C4-2B (cell line): ENCODE measurements around the gene HDAC4.

Source experiments
- H3K27ac ChIP-seq: fragments of 450-650 bp; 2 replicates; pipeline ENCODE4 v1.5.1; 2017
- CTCF ChIP-seq: fragments of 450-650 bp; conservative IDR thresholded peaks from 2 replicates; pipeline ENCODE4 v1.5.1; 2017; ENCODE audit warnings: mild to moderate bottlenecking
- ZFX ChIP-seq: fragments of 450-650 bp; IDR thresholded peaks from 2 replicates; pipeline ENCODE4 v1.6.1; 2017

The HDAC4 gene

GRCh38 chr2:239227661-239228371 lies 173.0 kb downstream of the HDAC4 start:
- no peak for TF ChIP-seq ZFX
- TF ChIP-seq CTCF: no peak
- H3K27ac ChIP-seq: no peak overlapping the region

- TF ChIP-seq CTCF (no peak), ZFX (no peak)
- no peak overlapping the region; the same call in 1 of the 2 replicates for H3K27ac ChIP-seq
Observed at GRCh38 chr2:239226677-239227581, 173.9 kb downstream of the HDAC4 start.

GRCh38 chr2:239225871-239226561 lies 174.8 kb downstream of the HDAC4 start:
- TF ChIP-seq CTCF (no peak), ZFX (no peak)
- no peak overlapping the region for H3K27ac ChIP-seq

DNA sequence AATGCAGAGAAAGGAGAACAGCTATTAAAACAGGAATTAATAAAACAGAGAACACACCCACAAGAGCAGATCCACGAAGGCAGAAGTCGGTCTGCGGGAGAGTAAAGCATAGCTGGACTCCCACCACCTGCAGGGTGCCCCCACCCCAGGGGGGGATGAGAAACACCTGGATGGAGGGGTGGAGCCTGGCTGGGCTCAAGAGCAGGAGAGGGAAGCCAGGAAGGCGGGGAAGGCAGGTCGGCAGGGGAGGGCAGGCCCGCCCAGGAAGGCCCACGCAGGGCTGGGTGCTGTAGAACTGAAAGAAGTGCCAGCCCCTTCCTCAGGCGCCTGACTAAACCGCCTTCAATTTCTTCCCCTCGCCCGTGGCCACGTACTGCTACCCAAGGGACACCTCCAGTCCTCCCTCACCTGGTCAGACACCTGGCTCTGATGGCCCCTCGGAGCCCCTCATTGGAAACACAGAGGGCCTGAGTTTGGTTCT lies 175.4 kb downstream of the HDAC4 start:
- TF ChIP-seq CTCF (no peak), ZFX (no peak)
- no peak overlapping the region for H3K27ac ChIP-seq

DNA sequence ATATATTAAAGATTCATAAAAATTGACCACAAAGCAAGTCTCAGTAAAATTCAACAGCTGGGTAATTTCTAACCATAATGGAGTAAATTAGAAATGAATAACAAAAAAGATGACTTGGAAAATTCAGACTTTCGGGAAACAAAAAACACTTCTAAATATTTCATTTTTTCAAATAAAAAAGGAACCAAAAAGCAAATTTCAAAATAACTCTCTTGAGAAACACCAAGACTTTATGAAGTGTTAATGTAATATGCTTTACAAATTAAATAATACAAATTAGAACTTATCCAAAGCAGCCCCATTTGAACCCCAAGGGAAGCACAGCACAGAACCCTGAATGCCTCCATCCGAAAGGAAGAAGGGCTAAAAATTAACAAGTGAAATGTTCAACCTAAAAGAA lies 175.9 kb downstream of the HDAC4 start:
- H3K27ac ChIP-seq: no peak overlapping the region
- TF ChIP-seq CTCF (no peak), ZFX (no peak)

GRCh38 chr2:239224199-239224570 lies 176.6 kb downstream of the HDAC4 start:
- H3K27ac ChIP-seq: peak overlapping the region; percentile 44; the same call in 1 of the 2 replicates

More at GRCh38 chr2:239224199-239224570, 176.6 kb downstream of the HDAC4 start:
- TF ChIP-seq ZFX: no peak
- TF ChIP-seq CTCF: no peak
